Panc1 (cell line): ENCODE results near the gene MAPK8IP3.
A peak's percentile ranks its signal among the peaks of the same experiment; 100 is the strongest.

Experiments
- REST ChIP-seq, 2 experiments: IDR thresholded peaks; 2 replicates each; pipeline ENCODE4 v1.6.1; 2011 to 2012; ENCODE audit warnings: low read depth in 2 of 2, control low read depth in 1 of 2, low read length in 1 of 2, mild to moderate bottlenecking in 1 of 2, moderate library complexity in 1 of 2; ENCODE audit not compliant: insufficient read depth in 1 of 2
- SIN3A ChIP-seq: IDR thresholded peaks from 2 replicates; pipeline ENCODE4 v1.6.1; 2012; ENCODE audit warnings: low read depth, mild to moderate bottlenecking, low read length, moderate library complexity, borderline replicate concordance; ENCODE audit not compliant: insufficient read depth
- TF ChIP-seq, protein P1 (sequence below): fragments of 450-650 bp; IDR thresholded peaks from 2 replicates; pipeline ENCODE4 v1.5.1; 2017; ENCODE audit warnings: mild to moderate bottlenecking

DNA sequence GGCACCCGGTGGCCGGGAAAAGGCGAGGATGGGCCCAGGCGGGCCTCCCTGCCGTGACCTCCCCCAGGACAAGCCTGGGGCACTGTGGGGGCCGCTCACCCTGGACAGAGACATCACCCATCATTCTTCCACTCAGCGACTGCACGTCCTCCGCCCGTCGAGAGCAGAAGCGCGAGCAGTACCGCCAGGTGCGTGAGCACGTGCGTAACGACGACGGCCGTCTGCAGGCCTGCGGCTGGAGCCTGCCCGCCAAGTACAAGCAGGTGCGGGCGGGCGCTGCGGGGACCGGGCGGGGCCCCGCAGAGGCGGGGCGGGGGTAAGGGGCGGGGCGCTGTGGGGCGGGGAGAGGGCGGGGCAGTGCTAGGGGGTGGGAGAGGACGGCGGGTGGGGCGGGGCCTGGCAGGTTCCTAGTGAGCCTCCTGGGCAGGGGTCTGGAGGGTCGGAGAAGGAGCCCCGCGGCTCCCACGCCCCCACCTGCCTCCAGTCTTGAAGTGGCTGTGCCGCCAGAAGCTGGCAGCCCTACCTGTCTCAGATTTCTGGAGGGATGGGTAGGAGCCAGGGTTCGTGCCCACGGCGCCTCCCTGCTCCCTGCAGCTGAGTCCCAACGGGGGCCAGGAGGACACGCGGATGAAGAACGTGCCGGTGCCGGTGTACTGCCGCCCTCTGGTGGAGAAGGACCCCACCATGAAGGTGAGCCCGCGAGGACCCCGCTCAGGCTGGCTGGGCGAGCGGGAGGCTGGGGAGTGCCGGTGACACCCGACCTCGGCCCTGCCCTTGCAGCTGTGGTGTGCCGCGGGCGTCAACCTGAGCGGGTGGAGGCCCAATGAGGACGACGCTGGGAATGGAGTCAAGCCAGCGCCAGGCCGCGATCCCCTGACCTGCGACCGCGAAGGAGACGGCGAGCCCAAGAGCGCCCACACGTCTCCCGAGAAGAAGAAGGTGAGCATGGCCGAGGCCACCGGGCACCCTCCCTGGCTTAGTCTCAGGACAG, 57.8 kb downstream of the MAPK8IP3 start:
- TF ChIP-seq, protein P1, sequence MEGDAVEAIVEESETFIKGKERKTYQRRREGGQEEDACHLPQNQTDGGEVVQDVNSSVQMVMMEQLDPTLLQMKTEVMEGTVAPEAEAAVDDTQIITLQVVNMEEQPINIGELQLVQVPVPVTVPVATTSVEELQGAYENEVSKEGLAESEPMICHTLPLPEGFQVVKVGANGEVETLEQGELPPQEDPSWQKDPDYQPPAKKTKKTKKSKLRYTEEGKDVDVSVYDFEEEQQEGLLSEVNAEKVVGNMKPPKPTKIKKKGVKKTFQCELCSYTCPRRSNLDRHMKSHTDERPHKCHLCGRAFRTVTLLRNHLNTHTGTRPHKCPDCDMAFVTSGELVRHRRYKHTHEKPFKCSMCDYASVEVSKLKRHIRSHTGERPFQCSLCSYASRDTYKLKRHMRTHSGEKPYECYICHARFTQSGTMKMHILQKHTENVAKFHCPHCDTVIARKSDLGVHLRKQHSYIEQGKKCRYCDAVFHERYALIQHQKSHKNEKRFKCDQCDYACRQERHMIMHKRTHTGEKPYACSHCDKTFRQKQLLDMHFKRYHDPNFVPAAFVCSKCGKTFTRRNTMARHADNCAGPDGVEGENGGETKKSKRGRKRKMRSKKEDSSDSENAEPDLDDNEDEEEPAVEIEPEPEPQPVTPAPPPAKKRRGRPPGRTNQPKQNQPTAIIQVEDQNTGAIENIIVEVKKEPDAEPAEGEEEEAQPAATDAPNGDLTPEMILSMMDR = peak; percentile 45; the same call in 1 of the 2 replicates
- no peak for TF ChIP-seq REST (IDR thresholded peaks at IDR 0.05; ENCODE audit: insufficient read depth in 1 of 2, low read depth in 2 of 2, low read length in 1 of 2)
- TF ChIP-seq SIN3A = no peak
